HAP-1 (cell line): ENCODE results near the gene SGPP2.

Experiments used
- DNase-seq, 2 experiments: peaks; one replicate each; pipeline ENCODE4 v3.0.0-alpha.2; 2016 to 2020; ENCODE audit warnings: low spot score in 2 of 2
- H3K27me3 ChIP-seq: fragments of 250-450 bp; sonication (Bioruptor Pico); 2 replicates; pipeline ENCODE4 v1.5.1; 2020; ENCODE audit warnings: low read depth, mild to moderate bottlenecking, moderate library complexity
- H3K36me3 ChIP-seq: fragments of 250-450 bp; sonication (Bioruptor Pico); replicated peaks from 2 replicates; pipeline ENCODE4 v1.5.1; 2020; ENCODE audit warnings: mild to moderate bottlenecking
- H3K4me1 ChIP-seq: fragments of 250-450 bp; sonication (Bioruptor Pico); 2 replicates; pipeline ENCODE4 v1.5.1; 2020; ENCODE audit warnings: mild to moderate bottlenecking
- H3K4me3 ChIP-seq: fragments of 250-450 bp; sonication (Bioruptor Pico); 2 replicates; pipeline ENCODE4 v1.5.1; 2020; ENCODE audit warnings: mild to moderate bottlenecking, moderate library complexity
- H3K9me3 ChIP-seq: fragments of 250-450 bp; sonication (Bioruptor Pico); 2 replicates; pipeline ENCODE4 v1.5.1; 2020; ENCODE audit warnings: mild to moderate bottlenecking, moderate library complexity
- in situ Hi-C: fragments of 300-500 bp; cut with MboI; formaldehyde crosslinking; loops from 3 replicates; pipeline ENCODE4 v1.14.3; 2020; ENCODE audit warnings: low sequenced_read_pairs, inconsistent platforms, mixed read lengths

SGPP2 gene

GRCh38 chr2:222499226-222499625, 74.9 kb downstream of the SGPP2 start:
- Histone ChIP-seq H3K4me3 (no peak overlapping the region), H3K27me3 (no peaks in the 10 kb centered on the region; the same call in 1 of the 2 replicates), H3K36me3 (no peaks in the 10 kb centered on the region), H3K4me1 (no peaks in the 10 kb centered on the region), H3K9me3 (no peaks in the 10 kb centered on the region)
- no peak for DNase-seq
- in situ Hi-C loops = no loop called here

GRCh38 chr2:222504191-222504590, 79.8 kb downstream of the SGPP2 start:
- H3K4me1 ChIP-seq = no peaks in the 10 kb centered on the region
- DNase-seq = no peak
- 0 out of 2 replicates have a peak, but pooled peaks cover 4% of the 10 kb centered on the region for H3K27me3 ChIP-seq
- in situ Hi-C loops = no loop called here
- H3K36me3 ChIP-seq = no peaks in the 10 kb centered on the region
- no peaks in the 10 kb centered on the region for H3K9me3 ChIP-seq
- no peak overlapping the region for H3K4me3 ChIP-seq

- in situ Hi-C loops = no loop called here
- H3K27me3 ChIP-seq = 0 out of 2 replicates have a peak, but pooled peaks cover 4% of the 10 kb centered on the region
- no peak for DNase-seq
Measured at GRCh38 chr2:222504719-222505118, 80.4 kb downstream of the SGPP2 start.

GRCh38 chr2:222506230-222506935, 82.0 kb downstream of the SGPP2 start:
- H3K4me1 ChIP-seq = no peaks in the 10 kb centered on the region

More at GRCh38 chr2:222504719-222505118, 80.4 kb downstream of the SGPP2 start:
- no peaks in the 10 kb centered on the region for H3K4me1 ChIP-seq
- no peaks in the 10 kb centered on the region for H3K36me3 ChIP-seq
- H3K4me3 ChIP-seq = no peak overlapping the region
- H3K9me3 ChIP-seq = no peaks in the 10 kb centered on the region

GRCh38 chr2:222514901-222515300, 90.6 kb downstream of the SGPP2 start:
- Histone ChIP-seq H3K4me3 (no peak overlapping the region), H3K4me1 (no peaks in the 10 kb centered on the region), H3K27me3 (no peaks in the 10 kb centered on the region), H3K9me3 (no peaks in the 10 kb centered on the region), H3K36me3 (no peaks in the 10 kb centered on the region)
- in situ Hi-C loops = no loop called here
- no peak for DNase-seq

More at GRCh38 chr2:222506230-222506935, 82.0 kb downstream of the SGPP2 start:
- no peak for DNase-seq
- Histone ChIP-seq H3K4me3 (no peak overlapping the region), H3K9me3 (no peaks in the 10 kb centered on the region), H3K36me3 (no peaks in the 10 kb centered on the region), H3K27me3 (0 out of 2 replicates have a peak, but pooled peaks cover 4% of the 10 kb centered on the region)
- in situ Hi-C loops = no loop called here

GRCh38 chr2:222518570-222519381, 94.4 kb downstream of the SGPP2 start:
- Histone ChIP-seq H3K27me3 (no peaks in the 10 kb centered on the region), H3K4me1 (no peaks in the 10 kb centered on the region), H3K9me3 (no peaks in the 10 kb centered on the region), H3K36me3 (no peaks in the 10 kb centered on the region), H3K4me3 (no peak overlapping the region)
- in situ Hi-C loops = no loop called here
- no peak for DNase-seq

- Histone ChIP-seq H3K4me3 (no peak overlapping the region), H3K9me3 (no peaks in the 10 kb centered on the region), H3K27me3 (no peaks in the 10 kb centered on the region), H3K4me1 (no peaks in the 10 kb centered on the region), H3K36me3 (no peaks in the 10 kb centered on the region)
- DNase-seq = no peak
- in situ Hi-C loops = no loop called here
Measured at GRCh38 chr2:222521099-222521498, 96.8 kb downstream of the SGPP2 start.

- Histone ChIP-seq H3K4me3 (no peak overlapping the region), H3K36me3 (no peaks in the 10 kb centered on the region), H3K9me3 (no peaks in the 10 kb centered on the region), H3K27me3 (no peaks in the 10 kb centered on the region), H3K4me1 (no peaks in the 10 kb centered on the region)
- in situ Hi-C loops = no loop called here
- no peak for DNase-seq
Measured at GRCh38 chr2:222522082-222522481, 97.7 kb downstream of the SGPP2 start.

GRCh38 chr2:222523783-222524544, 99.6 kb downstream of the SGPP2 start:
- no peak overlapping the region for H3K4me3 ChIP-seq
- no peaks in the 10 kb centered on the region for H3K27me3 ChIP-seq
- H3K4me1 ChIP-seq = no peaks in the 10 kb centered on the region
- DNase-seq = no peak
- in situ Hi-C loops = no loop called here
- H3K9me3 ChIP-seq = no peaks in the 10 kb centered on the region
- H3K36me3 ChIP-seq = no peaks in the 10 kb centered on the region

- DNase-seq = no peak
- Histone ChIP-seq H3K4me1 (no peaks in the 10 kb centered on the region), H3K4me3 (no peak overlapping the region), H3K27me3 (no peaks in the 10 kb centered on the region), H3K36me3 (no peaks in the 10 kb centered on the region), H3K9me3 (no peaks in the 10 kb centered on the region)
- in situ Hi-C loops = no loop called here
Measured at GRCh38 chr2:222525811-222526210, 101.5 kb downstream of the SGPP2 start.

GRCh38 chr2:222526480-222527277, 102.3 kb downstream of the SGPP2 start:
- DNase-seq = no peak

GRCh38 chr2:222532315-222532714, 108.0 kb downstream of the SGPP2 start:
- Histone ChIP-seq H3K4me3 (no peak overlapping the region), H3K9me3 (no peaks in the 10 kb centered on the region), H3K36me3 (no peaks in the 10 kb centered on the region), H3K27me3 (peaks cover 3% of the 10 kb centered on the region; the same call in 1 of the 2 replicates), H3K4me1 (no peaks in the 10 kb centered on the region)
- no peak for DNase-seq
- in situ Hi-C loops = no loop called here

More at GRCh38 chr2:222526480-222527277, 102.3 kb downstream of the SGPP2 start:
- H3K36me3 ChIP-seq = no peaks in the 10 kb centered on the region
- no peaks in the 10 kb centered on the region for H3K9me3 ChIP-seq
- no peak overlapping the region for H3K4me3 ChIP-seq
- in situ Hi-C loops = no loop called here
- no peaks in the 10 kb centered on the region for H3K27me3 ChIP-seq
- no peaks in the 10 kb centered on the region for H3K4me1 ChIP-seq

- no peak for DNase-seq
- in situ Hi-C loops = no loop called here
- Histone ChIP-seq H3K27me3 (peaks cover 3% of the 10 kb centered on the region; the same call in 1 of the 2 replicates), H3K4me1 (no peaks in the 10 kb centered on the region), H3K36me3 (no peaks in the 10 kb centered on the region), H3K9me3 (no peaks in the 10 kb centered on the region), H3K4me3 (no peak overlapping the region)
Measured at GRCh38 chr2:222535477-222535876, 111.1 kb downstream of the SGPP2 start.
